ENCODE measurements around the gene PHF2.

PHF2 gene

GRCh38 chr9:93642961-93643360, 66.6 kb downstream of the PHF2 start:
- no peak for DNase-seq (ENCODE audit: extremely low spot score)
- TF ChIP-seq FOXM1 (IDR thresholded peaks at IDR 0.05; ENCODE audit: borderline replicate concordance) (no peak), ZNF384 (IDR thresholded peaks at IDR 0.05) (no peak)
- ChIA-PET CTCF (no interaction called here), POLR2A (no interaction called here)

GRCh38 chr9:93644397-93645088, 68.2 kb downstream of the PHF2 start:
- POLR2A ChIA-PET: no interaction called here
- TF ChIP-seq ZNF384 (IDR thresholded peaks at IDR 0.05) (no peak), FOXK2 (IDR thresholded peaks at IDR 0.05) (no peak), HDGF (IDR thresholded peaks at IDR 0.05; ENCODE audit: borderline replicate concordance) (no peak), NFRKB (IDR thresholded peaks at IDR 0.05) (no peak), FOXM1 (IDR thresholded peaks at IDR 0.05; ENCODE audit: borderline replicate concordance) (no peak)
- CTCF ChIA-PET: no interaction called here
- DNase-seq (ENCODE audit: extremely low spot score): no peak

- no peak for TF ChIP-seq ELF4 (IDR thresholded peaks at IDR 0.05)
- no peak for TF ChIP-seq PKNOX1 (IDR thresholded peaks at IDR 0.05)
- TF ChIP-seq FOXM1 (IDR thresholded peaks at IDR 0.05; ENCODE audit: borderline replicate concordance): no peak
- no peak for TF ChIP-seq CTBP1 (IDR thresholded peaks at IDR 0.05; ENCODE audit: borderline replicate concordance)
- no peak for TF ChIP-seq ZNF384 (IDR thresholded peaks at IDR 0.05)
- TF ChIP-seq SP1 (IDR thresholded peaks at IDR 0.05): no peak
- TF ChIP-seq FOXK2 (IDR thresholded peaks at IDR 0.05): no peak
- TF ChIP-seq ARNT (IDR thresholded peaks at IDR 0.05): no peak
- TF ChIP-seq BHLHE40 (IDR thresholded peaks at IDR 0.05; ENCODE audit: borderline replicate concordance): no peak
- no peak for TF ChIP-seq FOXA1 (IDR thresholded peaks at IDR 0.05)
- no peak for TF ChIP-seq SUZ12 (IDR thresholded peaks at IDR 0.05)
- no peak for TF ChIP-seq HDGF (IDR thresholded peaks at IDR 0.05; ENCODE audit: borderline replicate concordance)
- TF ChIP-seq NFRKB (IDR thresholded peaks at IDR 0.05): no peak
- TF ChIP-seq TARDBP (IDR thresholded peaks at IDR 0.05): no peak
- no peak for TF ChIP-seq L3MBTL2 (conservative IDR thresholded peaks at IDR 0.05)
- no peak for TF ChIP-seq LEF1 (IDR thresholded peaks at IDR 0.05; ENCODE audit: borderline replicate concordance)
- POLR2A ChIA-PET: no interaction called here
- no peak for DNase-seq (ENCODE audit: extremely low spot score)
- CTCF ChIA-PET: no interaction called here
These were observed 68.9 kb downstream of the PHF2 start for GRCh38 chr9:93645149-93645889.

- no peak for DNase-seq (ENCODE audit: extremely low spot score)
- CTCF ChIA-PET: no interaction called here
- TF ChIP-seq BHLHE40 (IDR thresholded peaks at IDR 0.05; ENCODE audit: borderline replicate concordance) (no peak), ZNF384 (IDR thresholded peaks at IDR 0.05) (no peak), PKNOX1 (IDR thresholded peaks at IDR 0.05) (no peak), FOXA1 (IDR thresholded peaks at IDR 0.05) (no peak), LEF1 (IDR thresholded peaks at IDR 0.05; ENCODE audit: borderline replicate concordance) (no peak), ARNT (IDR thresholded peaks at IDR 0.05) (no peak), L3MBTL2 (conservative IDR thresholded peaks at IDR 0.05) (no peak), NFRKB (IDR thresholded peaks at IDR 0.05) (no peak), SUZ12 (IDR thresholded peaks at IDR 0.05) (no peak), ELF4 (IDR thresholded peaks at IDR 0.05) (no peak), TARDBP (IDR thresholded peaks at IDR 0.05) (no peak), SP1 (IDR thresholded peaks at IDR 0.05) (no peak), FOXK2 (IDR thresholded peaks at IDR 0.05) (no peak), HDGF (IDR thresholded peaks at IDR 0.05; ENCODE audit: borderline replicate concordance) (no peak), FOXM1 (IDR thresholded peaks at IDR 0.05; ENCODE audit: borderline replicate concordance) (no peak), CTBP1 (IDR thresholded peaks at IDR 0.05; ENCODE audit: borderline replicate concordance) (no peak)
- POLR2A ChIA-PET: no interaction called here
These were observed 69.7 kb downstream of the PHF2 start for GRCh38 chr9:93645921-93646639.

- DNase-seq (ENCODE audit: extremely low spot score): no peak
- TF ChIP-seq ZNF384 (IDR thresholded peaks at IDR 0.05) (no peak), BHLHE40 (IDR thresholded peaks at IDR 0.05; ENCODE audit: borderline replicate concordance) (no peak), CTBP1 (IDR thresholded peaks at IDR 0.05; ENCODE audit: borderline replicate concordance) (no peak), FOXA1 (IDR thresholded peaks at IDR 0.05) (no peak), TARDBP (IDR thresholded peaks at IDR 0.05) (no peak), FOXM1 (IDR thresholded peaks at IDR 0.05; ENCODE audit: borderline replicate concordance) (no peak), NFRKB (IDR thresholded peaks at IDR 0.05) (no peak), LEF1 (IDR thresholded peaks at IDR 0.05; ENCODE audit: borderline replicate concordance) (no peak), L3MBTL2 (conservative IDR thresholded peaks at IDR 0.05) (no peak), FOXK2 (IDR thresholded peaks at IDR 0.05) (no peak), ELF4 (IDR thresholded peaks at IDR 0.05) (no peak), SUZ12 (IDR thresholded peaks at IDR 0.05) (no peak), PKNOX1 (IDR thresholded peaks at IDR 0.05) (no peak), SP1 (IDR thresholded peaks at IDR 0.05) (no peak), HDGF (IDR thresholded peaks at IDR 0.05; ENCODE audit: borderline replicate concordance) (no peak), ARNT (IDR thresholded peaks at IDR 0.05) (no peak)
- POLR2A ChIA-PET: interaction anchor here (0.9 kb wide), 1 partner anchor 80 kb away, joined by 3 read pairs; no protein-coding TSS in a partner anchor
- CTCF ChIA-PET: no interaction called here
These were observed 70.3 kb downstream of the PHF2 start for GRCh38 chr9:93646640-93647178.

All from HEK293T (cell line).